Parathyroid adenoma (tissue), 2 donors: ENCODE results near the gene TENM4.

Experiments
- H2AFZ ChIP-seq: fragments of 300-600 bp; sonication (generic); one replicate; pipeline ENCODE4 v1.7.0; 2017; ENCODE audit warnings: antibody characterized with exemption, mild to moderate bottlenecking
- H3K27ac ChIP-seq: fragments of 300-600 bp; sonication (generic); one replicate; pipeline ENCODE4 v1.7.0; 2017
- H3K27me3 ChIP-seq: fragments of 300-600 bp; sonication (generic); one replicate; pipeline ENCODE4 v1.7.0; 2017; ENCODE audit warnings: low read length; ENCODE audit not compliant: control insufficient read depth, insufficient read depth
- H3K36me3 ChIP-seq: fragments of 300-600 bp; sonication (generic); one replicate; pipeline ENCODE4 v1.7.0; 2017; ENCODE audit warnings: low read length; ENCODE audit not compliant: control insufficient read depth, insufficient read depth
- H3K4me1 ChIP-seq: fragments of 300-600 bp; sonication (generic); one replicate; pipeline ENCODE4 v1.7.0; 2017; ENCODE audit warnings: control low read depth
- H3K4me2 ChIP-seq: fragments of 300-600 bp; sonication (generic); one replicate; pipeline ENCODE4 v1.7.0; 2017; ENCODE audit warnings: low read length
- H3K4me3 ChIP-seq: fragments of 300-600 bp; sonication (generic); one replicate; pipeline ENCODE4 v1.7.0; 2017; ENCODE audit warnings: low read depth, low read length
- H3K79me2 ChIP-seq: fragments of 300-600 bp; sonication (generic); one replicate; pipeline ENCODE4 v1.7.0; 2017; ENCODE audit warnings: control low read depth
- H3K9ac ChIP-seq: fragments of 300-600 bp; sonication (generic); one replicate; pipeline ENCODE4 v1.7.0; 2017; ENCODE audit warnings: mild to moderate bottlenecking
- H3K9me3 ChIP-seq: fragments of 300-600 bp; sonication (generic); one replicate; pipeline ENCODE4 v1.7.0; 2017; ENCODE audit warnings: low read length; ENCODE audit not compliant: control insufficient read depth
- TF ChIP-seq, protein P1 (sequence below): fragments of 300-600 bp; sonication (generic); IDR thresholded peaks from one replicate; pipeline ENCODE4 v1.7.0; 2017; ENCODE audit warnings: antibody characterized with exemption, mild to moderate bottlenecking
- donor health status: primary hyperparathyroidism.

TENM4 gene

DNA sequence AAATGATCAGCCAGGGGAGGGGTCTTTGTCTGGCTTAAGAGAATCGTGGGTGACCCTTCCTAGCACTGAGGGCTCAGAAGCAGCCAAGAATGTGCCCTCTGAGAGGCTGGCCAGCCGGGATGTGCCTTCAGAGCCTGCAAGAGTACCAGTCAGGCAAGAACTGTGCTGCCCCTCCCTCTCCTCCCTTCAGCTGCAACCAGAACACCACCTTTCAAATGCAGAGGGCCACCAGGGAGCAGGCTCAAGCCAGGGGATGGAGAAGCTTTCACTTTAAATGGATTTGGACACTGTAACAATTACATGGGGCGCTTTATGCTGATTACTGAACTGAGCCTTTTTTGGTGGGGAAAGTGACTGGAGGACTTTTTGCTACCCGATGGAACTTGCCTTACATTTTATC, 44.9 kb upstream of the TENM4 start:
- TF ChIP-seq, protein P1, sequence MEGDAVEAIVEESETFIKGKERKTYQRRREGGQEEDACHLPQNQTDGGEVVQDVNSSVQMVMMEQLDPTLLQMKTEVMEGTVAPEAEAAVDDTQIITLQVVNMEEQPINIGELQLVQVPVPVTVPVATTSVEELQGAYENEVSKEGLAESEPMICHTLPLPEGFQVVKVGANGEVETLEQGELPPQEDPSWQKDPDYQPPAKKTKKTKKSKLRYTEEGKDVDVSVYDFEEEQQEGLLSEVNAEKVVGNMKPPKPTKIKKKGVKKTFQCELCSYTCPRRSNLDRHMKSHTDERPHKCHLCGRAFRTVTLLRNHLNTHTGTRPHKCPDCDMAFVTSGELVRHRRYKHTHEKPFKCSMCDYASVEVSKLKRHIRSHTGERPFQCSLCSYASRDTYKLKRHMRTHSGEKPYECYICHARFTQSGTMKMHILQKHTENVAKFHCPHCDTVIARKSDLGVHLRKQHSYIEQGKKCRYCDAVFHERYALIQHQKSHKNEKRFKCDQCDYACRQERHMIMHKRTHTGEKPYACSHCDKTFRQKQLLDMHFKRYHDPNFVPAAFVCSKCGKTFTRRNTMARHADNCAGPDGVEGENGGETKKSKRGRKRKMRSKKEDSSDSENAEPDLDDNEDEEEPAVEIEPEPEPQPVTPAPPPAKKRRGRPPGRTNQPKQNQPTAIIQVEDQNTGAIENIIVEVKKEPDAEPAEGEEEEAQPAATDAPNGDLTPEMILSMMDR = no peak
- Histone ChIP-seq H3K36me3 (no peaks in the 10 kb centered on the region), H3K27ac (no peak overlapping the region), H3K4me1 (no peaks in the 10 kb centered on the region), H2AFZ (no peak overlapping the region), H3K9ac (no peak overlapping the region), H3K4me2 (no peak overlapping the region), H3K4me3 (no peak overlapping the region), H3K9me3 (no peaks in the 10 kb centered on the region), H3K79me2 (no peaks in the 10 kb centered on the region), H3K27me3 (no peaks in the 10 kb centered on the region)

DNA sequence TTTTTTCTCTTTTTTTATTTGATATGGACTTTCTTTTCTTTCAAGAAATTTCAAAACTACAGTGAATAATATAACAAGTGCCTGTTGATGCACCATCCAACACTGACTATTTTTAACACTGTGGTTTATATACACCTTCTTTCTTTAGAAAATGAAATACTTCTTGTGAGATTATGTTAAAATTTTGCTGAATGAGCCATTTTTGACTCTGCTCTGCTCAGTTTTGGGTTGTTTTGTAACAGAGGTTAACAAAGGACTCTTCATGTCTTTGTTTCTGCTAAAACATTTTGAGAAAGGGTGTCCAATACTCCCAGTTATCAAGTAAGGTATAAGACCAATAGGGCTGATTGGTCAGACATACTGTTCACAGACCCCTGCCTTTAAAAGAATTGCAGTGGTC, 44.0 kb upstream of the TENM4 start:
- Histone ChIP-seq H3K36me3 (no peaks in the 10 kb centered on the region), H3K27ac (no peak overlapping the region), H3K9ac (no peak overlapping the region), H3K4me1 (no peaks in the 10 kb centered on the region), H3K4me2 (no peak overlapping the region), H3K9me3 (no peaks in the 10 kb centered on the region), H3K79me2 (no peaks in the 10 kb centered on the region), H3K27me3 (no peaks in the 10 kb centered on the region), H2AFZ (no peak overlapping the region), H3K4me3 (no peak overlapping the region)
- TF ChIP-seq, protein P1 = no peak

DNA sequence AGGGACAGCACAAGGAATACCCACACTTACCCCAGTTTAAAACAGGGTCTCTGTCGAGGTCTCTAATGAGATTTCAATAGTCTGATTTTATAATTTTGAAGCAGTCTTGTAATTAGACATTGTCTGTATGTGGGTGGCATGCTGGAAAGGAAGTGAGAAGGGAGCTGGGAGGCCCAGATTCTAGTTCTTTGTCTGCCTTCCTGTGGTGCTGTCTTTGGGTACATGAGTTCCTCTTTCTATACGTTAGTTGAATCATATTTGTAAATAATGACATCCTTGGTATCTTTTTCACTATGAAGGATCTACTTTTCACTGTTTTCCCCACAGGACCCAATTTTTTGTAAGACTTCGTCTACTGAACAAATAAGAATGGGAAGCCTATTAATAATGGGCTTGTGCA, 42.0 kb upstream of the TENM4 start:
- Histone ChIP-seq H3K36me3 (no peaks in the 10 kb centered on the region), H3K9ac (no peak overlapping the region), H3K4me3 (no peak overlapping the region), H3K27ac (no peak overlapping the region), H2AFZ (no peak overlapping the region), H3K9me3 (no peaks in the 10 kb centered on the region), H3K4me1 (no peaks in the 10 kb centered on the region), H3K27me3 (no peaks in the 10 kb centered on the region), H3K79me2 (no peaks in the 10 kb centered on the region), H3K4me2 (no peak overlapping the region)
- TF ChIP-seq, protein P1 = no peak

DNA sequence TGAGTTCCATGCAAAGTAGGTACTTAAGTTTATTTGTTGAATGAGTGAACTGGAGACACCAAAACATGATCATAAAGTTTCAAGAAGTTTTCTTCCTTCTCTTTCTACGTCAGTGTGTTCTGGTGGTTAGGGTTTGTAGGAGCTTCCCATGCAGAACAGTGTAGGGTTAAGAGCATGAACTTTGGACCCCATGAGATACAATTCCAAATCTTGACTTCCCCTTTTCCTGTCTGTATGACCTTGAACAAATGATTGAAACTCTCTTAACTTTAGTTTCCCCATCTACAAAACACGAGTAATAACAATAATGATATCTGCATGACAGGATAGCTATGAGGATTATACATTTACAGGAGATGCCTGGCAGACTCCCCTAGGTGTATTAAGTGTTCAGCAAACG, 41.0 kb upstream of the TENM4 start:
- Histone ChIP-seq H3K36me3 (no peaks in the 10 kb centered on the region), H3K27ac (no peak overlapping the region), H2AFZ (no peak overlapping the region), H3K27me3 (no peaks in the 10 kb centered on the region), H3K4me2 (no peak overlapping the region), H3K79me2 (no peaks in the 10 kb centered on the region), H3K4me3 (no peak overlapping the region), H3K9me3 (no peaks in the 10 kb centered on the region), H3K9ac (no peak overlapping the region), H3K4me1 (no peaks in the 10 kb centered on the region)
- TF ChIP-seq, protein P1 = no peak

DNA sequence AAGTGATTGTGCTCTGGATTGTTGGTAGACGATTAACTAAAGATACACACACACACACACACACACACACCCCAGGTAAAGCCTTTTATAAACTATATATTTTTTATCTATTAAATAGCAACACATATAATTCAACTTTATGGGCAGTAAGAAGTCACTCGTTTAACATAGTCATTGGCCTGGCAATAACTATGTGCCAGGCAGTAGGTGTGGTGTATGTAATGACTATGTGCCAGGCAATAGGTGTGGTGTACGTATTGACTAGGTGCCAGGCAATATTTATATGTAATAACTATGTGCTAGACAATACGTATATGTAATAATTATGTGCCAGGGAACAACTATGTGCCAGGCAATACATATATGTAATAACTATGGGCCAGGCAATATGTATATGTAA, 40.0 kb upstream of the TENM4 start:
- Histone ChIP-seq H2AFZ (no peak overlapping the region), H3K79me2 (no peaks in the 10 kb centered on the region), H3K4me3 (no peak overlapping the region), H3K4me1 (no peaks in the 10 kb centered on the region), H3K27ac (no peak overlapping the region), H3K36me3 (no peaks in the 10 kb centered on the region), H3K9ac (no peak overlapping the region), H3K4me2 (no peak overlapping the region), H3K27me3 (no peaks in the 10 kb centered on the region), H3K9me3 (no peaks in the 10 kb centered on the region)
- TF ChIP-seq, protein P1 = no peak
